T-helper 2 cell treated with Interferon-gamma antibody and Interleukin-4, amounts not matched to agents 5 μg/mL and 100 μg/mL, for 36 hours (primary cell): Measurements from ENCODE around the gene CFDP1.

Experiments used
- DNase-seq: peaks from one replicate; pipeline ENCODE4 v3.0.0; 2021; ENCODE audit warnings: low spot score
- H3K27ac Mint-ChIP-seq: one replicate; pipeline ENCODE4 v1.8.0; 2021; ENCODE audit warnings: mild to moderate bottlenecking, mixed read lengths
- H3K27me3 Mint-ChIP-seq: one replicate; pipeline ENCODE4 v1.8.0; 2021; ENCODE audit warnings: low read depth, mixed read lengths
- H3K36me3 Mint-ChIP-seq: one replicate; pipeline ENCODE4 v1.8.0; 2021; ENCODE audit warnings: low read depth, mixed read lengths
- H3K4me1 Mint-ChIP-seq: one replicate; pipeline ENCODE4 v1.8.0; 2021; ENCODE audit warnings: low read depth, mixed read lengths
- H3K4me3 Mint-ChIP-seq: one replicate; pipeline ENCODE4 v1.8.0; 2022; ENCODE audit warnings: mild to moderate bottlenecking, moderate library complexity, mixed read lengths
- H3K9me3 Mint-ChIP-seq: one replicate; pipeline ENCODE4 v1.8.0; 2021; ENCODE audit warnings: mixed read lengths

The CFDP1 gene

DNA sequence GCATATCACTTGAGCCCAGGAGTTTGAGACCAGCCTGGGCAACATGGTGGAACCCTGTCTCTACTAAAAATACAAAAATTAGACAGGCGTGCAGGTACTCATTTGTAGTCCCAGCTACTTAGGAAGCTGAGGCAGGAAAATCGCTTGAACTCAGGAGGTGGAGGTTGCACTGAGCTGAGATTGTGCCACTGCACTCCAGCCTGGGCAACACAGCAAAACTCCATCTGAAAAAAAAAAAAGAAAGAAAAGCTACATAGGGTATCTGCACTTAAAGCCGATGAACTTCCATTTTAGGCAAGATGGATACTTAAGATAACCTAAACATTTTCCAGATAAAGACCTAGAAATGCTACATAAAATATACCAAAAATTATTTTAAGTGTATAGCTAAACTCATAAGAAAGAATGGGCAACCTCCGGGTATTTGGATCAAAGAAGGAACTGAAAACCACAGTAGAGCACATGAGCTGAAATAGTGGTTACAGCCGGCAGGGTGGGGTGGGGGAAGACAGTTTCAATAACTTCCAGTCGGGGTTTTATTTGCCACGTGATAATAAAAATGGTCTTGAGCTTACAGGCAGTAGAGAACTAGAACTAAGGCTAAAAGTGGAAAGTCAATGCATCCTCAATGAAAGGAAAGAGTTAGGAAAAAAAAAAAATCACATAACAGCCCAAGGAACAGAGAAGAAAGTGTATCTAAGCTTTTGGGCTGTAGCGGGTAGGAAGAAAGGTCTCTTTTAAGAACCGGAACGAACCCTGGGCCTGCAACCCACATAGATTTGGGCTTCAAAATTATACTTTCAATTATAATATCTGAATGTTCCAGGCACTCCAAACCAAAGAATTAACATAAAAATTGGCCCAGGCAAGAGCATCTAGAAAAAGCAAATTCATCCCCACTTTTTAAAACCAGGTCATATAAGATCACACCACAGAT is 53.1 kb downstream of the CFDP1 start:
- Mint-ChIP-seq H3K36me3 (peaks cover 51% of the 10 kb centered on the region), H3K27me3 (peaks cover 55% of the 10 kb centered on the region), H3K9me3 (no peaks in the 10 kb centered on the region), H3K4me3 (peak overlapping the region; percentile 70), H3K4me1 (peaks cover 39% of the 10 kb centered on the region), H3K27ac (peak overlapping the region; percentile 9)
- peak; percentile 35 for DNase-seq

DNA sequence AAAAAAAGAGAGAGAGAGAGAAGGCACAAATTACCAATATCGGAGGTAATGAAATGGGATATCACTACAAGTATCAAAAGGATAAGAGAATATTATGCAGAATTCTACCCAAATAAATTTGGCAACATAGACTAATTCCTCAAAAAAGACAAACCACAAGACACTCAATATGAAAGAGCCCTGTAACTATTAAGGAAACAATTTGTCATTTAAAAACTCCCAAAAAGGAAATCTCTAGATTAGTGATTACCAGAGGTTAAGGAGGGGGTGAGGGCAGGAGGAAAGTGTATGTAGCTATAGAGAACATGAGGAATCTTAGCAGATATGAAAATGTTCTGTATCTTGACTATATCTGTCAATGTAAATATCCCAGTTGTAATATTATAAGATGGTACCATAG is 54.0 kb downstream of the CFDP1 start:
- Mint-ChIP-seq H3K4me1 (peaks cover 39% of the 10 kb centered on the region), H3K4me3 (peak overlapping the region; percentile 38), H3K9me3 (no peaks in the 10 kb centered on the region), H3K36me3 (peaks cover 53% of the 10 kb centered on the region), H3K27ac (no peak overlapping the region), H3K27me3 (peaks cover 56% of the 10 kb centered on the region)
- peak; percentile 18 for DNase-seq

DNA sequence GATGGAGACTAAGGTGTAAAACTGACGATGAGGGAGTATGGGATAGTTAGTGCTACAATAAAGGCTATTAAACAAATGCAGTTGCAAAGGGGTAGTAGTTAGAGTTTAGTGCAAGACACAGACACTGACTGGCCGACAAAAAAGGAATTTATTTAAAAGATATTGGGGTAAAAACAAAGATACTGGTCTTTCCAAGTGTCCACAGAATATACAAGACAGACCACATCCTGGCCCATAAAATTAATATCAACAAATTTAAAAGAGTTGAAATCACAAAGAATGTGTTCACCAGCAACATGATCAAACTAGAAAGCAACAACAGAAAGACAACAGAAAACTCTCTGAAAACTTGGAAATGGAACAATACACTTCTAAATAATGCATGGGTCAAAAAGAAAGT is 54.7 kb downstream of the CFDP1 start:
- peaks cover 39% of the 10 kb centered on the region for H3K4me1 Mint-ChIP-seq
- DNase-seq, result no peak
- peak overlapping the region; percentile 38 for H3K4me3 Mint-ChIP-seq
- H3K36me3 Mint-ChIP-seq, result peaks cover 53% of the 10 kb centered on the region
- no peak overlapping the region for H3K27ac Mint-ChIP-seq
- peaks cover 55% of the 10 kb centered on the region for H3K27me3 Mint-ChIP-seq
- no peaks in the 10 kb centered on the region for H3K9me3 Mint-ChIP-seq

DNA sequence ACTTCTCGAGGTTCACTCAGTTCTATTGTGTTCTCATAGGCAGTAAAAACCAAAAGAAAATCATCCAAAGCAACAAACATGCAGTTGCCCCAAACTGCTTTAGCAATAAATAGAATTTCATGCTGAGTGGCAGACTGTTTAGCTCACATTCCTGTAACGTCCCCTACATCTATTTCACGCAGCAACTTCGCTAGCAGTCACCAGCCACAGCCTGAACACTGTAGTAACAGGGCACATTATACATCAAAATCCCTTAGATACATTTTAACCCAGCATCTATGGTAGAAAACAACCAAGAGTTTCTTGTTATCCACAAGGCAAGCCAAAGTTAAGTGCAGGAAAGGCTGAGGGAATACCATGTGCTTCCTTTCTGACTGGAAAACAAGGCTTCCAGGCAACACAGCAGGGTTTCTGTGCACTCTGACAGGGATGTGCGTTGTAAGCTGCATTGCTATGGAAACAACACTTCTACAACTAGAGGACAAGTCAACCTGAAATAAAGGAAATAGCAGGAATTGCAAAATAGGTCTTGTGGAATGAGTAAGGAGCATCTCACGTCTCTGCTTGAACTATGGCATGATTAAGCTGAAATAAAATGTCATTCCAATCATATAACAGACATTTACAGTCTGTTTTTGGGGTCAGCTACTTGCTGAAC is 55.4 kb downstream of the CFDP1 start:
- peaks cover 39% of the 10 kb centered on the region for H3K4me1 Mint-ChIP-seq
- no peak for DNase-seq
- no peak overlapping the region for H3K4me3 Mint-ChIP-seq
- no peaks in the 10 kb centered on the region for H3K9me3 Mint-ChIP-seq
- H3K27ac Mint-ChIP-seq, result no peak overlapping the region
- H3K27me3 Mint-ChIP-seq, result peaks cover 54% of the 10 kb centered on the region
- peaks cover 50% of the 10 kb centered on the region for H3K36me3 Mint-ChIP-seq

DNA sequence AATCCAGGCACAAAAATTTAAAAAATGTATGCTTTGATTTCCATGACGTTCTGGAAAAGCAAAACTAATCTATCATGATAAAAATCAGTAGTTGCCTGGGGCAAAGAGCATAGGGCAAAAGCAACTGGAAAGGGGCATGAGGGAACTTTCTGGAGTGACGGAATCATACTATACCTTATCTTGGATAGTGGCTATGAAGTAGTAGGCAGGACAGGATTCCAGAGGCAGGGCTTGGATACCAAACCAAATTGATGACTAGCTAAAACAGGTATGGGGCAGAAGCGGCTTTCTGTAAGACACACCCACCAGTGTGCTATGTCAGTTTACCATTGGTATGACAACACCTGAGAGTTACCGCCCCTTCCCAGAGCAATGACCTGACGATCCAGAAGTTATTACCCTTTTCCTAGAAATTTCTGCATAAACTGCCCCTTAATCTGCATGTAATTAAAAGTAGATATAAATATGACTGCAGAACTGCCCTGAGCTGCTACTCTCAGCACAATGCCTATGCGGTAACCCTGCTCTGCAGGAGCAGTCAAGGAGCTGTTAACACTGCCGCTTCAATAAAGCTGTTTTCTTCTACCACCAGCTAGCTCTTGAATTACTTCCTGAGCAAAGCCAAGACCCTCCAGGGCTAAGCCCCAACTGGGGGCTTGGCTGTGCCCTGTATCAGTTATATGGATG is 56.7 kb downstream of the CFDP1 start:
- DNase-seq, result no peak
- Mint-ChIP-seq H3K4me3 (no peak overlapping the region), H3K4me1 (peaks cover 34% of the 10 kb centered on the region), H3K27me3 (peaks cover 51% of the 10 kb centered on the region), H3K9me3 (no peaks in the 10 kb centered on the region), H3K27ac (no peak overlapping the region), H3K36me3 (peaks cover 47% of the 10 kb centered on the region)

DNA sequence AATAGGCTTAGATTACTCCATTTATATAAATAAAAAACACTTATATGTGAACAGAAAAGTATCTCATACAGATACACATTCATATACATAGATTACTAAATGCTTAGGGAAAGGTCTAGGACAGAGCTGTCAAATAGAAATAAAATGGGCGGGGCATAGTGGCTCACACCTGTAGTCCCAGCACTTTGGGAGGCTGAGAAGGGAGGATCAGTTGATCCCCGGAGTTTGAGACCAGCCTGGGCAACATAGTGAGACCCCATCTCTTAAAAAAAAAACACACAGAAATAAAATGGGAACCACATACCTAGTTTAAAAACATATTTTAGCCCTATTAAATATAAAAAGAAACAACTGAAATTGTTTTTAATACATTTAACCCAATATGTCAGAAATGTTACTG is 58.9 kb downstream of the CFDP1 start:
- Mint-ChIP-seq H3K4me3 (no peak overlapping the region), H3K36me3 (peaks cover 37% of the 10 kb centered on the region), H3K27me3 (peaks cover 46% of the 10 kb centered on the region), H3K4me1 (peaks cover 15% of the 10 kb centered on the region), H3K9me3 (no peaks in the 10 kb centered on the region), H3K27ac (no peak overlapping the region)
- DNase-seq, result no peak

DNA sequence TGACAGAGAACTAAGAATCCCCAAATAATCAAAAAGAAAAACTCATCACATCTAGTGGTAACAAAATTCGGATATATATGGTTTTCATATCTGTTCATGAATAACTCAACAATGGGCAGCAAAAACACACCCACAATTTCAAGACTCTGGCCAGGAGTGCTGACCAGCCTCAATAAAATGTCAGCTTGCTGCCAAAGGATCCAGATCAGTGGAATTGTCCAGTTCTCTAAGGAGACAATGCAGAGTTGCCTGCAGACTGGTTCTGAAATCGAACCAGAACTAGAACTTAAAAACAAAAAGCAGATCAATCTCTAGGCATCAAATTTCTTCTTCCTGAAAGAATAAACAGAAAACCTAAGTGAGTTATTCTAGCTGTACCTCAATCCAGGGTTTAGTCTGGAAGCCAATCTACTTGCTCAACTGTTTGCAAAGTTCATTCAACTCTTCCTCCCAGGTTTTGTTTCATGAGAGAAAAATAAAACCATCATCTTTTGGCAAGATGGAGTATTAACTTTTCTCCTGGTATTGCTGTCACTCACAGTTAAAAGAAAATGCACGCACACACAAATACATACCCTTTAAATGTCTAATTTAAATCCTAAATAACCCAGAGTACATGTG is 61.0 kb downstream of the CFDP1 start:
- Mint-ChIP-seq H3K27ac (no peak overlapping the region), H3K9me3 (no peaks in the 10 kb centered on the region), H3K27me3 (peaks cover 28% of the 10 kb centered on the region), H3K36me3 (peaks cover 18% of the 10 kb centered on the region), H3K4me3 (no peak overlapping the region), H3K4me1 (peaks cover 1% of the 10 kb centered on the region)
- DNase-seq, result no peak

DNA sequence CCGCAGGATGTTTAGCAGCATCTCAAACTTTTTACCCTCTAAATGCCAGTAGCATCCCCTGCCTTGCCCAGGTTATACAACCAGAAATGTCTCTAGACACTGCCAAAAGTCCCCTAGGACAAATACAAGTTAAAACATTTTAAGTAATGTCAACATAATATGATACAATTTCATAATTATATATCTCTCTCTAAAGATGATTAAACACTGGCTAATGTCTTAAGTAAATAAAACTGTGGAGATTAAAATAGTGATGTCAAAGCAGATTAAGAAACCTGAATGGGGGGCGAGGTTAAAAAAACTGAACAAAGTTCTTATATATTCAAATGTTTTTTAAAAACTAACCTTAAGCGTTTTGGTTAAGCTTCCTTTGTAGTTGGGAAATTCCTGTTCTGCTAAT is 62.1 kb downstream of the CFDP1 start:
- H3K27me3 Mint-ChIP-seq, result peaks cover 17% of the 10 kb centered on the region
- H3K4me3 Mint-ChIP-seq, result no peak overlapping the region
- peaks cover 14% of the 10 kb centered on the region for H3K36me3 Mint-ChIP-seq
- H3K4me1 Mint-ChIP-seq, result no peaks in the 10 kb centered on the region
- no peak for DNase-seq
- H3K27ac Mint-ChIP-seq, result no peak overlapping the region
- no peaks in the 10 kb centered on the region for H3K9me3 Mint-ChIP-seq

DNA sequence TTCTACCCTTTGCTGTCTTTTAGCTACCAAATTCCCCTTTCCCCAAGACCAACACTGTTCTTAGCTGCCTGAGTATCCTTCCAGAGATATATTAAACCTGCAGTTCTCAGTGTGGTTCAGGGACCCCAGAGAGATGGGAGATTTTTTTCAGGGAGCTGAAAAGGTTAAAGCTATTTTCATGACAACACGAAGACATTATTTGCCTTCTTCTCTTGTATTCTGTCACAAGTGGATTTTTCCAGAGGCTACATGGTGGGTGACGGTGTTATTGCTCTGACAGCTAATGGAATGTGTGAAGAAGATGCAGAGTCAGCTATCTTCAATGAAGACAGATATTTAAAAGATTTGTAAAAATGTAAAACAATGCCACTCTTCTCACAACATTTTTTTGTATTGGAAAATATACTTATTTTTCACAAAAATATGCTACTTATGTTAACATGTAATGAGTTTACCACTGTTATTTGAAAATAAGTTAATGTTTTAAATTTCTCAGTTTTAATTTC is 69.0 kb downstream of the CFDP1 start:
- H3K27ac Mint-ChIP-seq, result no peak overlapping the region
- H3K4me1 Mint-ChIP-seq, result no peaks in the 10 kb centered on the region
- H3K9me3 Mint-ChIP-seq, result no peaks in the 10 kb centered on the region
- H3K36me3 Mint-ChIP-seq, result peaks cover 8% of the 10 kb centered on the region
- no peaks in the 10 kb centered on the region for H3K27me3 Mint-ChIP-seq
- no peak overlapping the region for H3K4me3 Mint-ChIP-seq
- no peak for DNase-seq

DNA sequence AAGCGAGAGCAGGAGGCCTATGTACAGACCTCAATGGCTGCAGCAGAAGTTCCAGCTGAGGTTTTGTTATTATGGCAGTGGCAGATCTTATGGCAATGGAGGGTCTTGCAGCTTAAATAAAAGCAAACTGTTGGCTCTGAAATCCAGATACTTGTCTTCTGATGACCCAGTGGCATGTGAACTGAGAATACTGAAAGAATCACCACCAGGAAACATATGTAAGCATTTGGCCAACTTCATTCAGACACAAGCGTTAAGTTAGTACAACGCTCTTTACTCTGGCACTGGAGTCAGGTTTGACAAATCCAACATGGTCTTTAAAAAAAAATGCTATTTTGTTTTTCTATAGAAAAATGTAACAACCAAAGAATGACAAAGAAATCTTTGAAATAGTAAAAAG is 70.5 kb downstream of the CFDP1 start:
- no peaks in the 10 kb centered on the region for H3K27me3 Mint-ChIP-seq
- no peaks in the 10 kb centered on the region for H3K9me3 Mint-ChIP-seq
- no peaks in the 10 kb centered on the region for H3K4me1 Mint-ChIP-seq
- H3K36me3 Mint-ChIP-seq, result peaks cover 8% of the 10 kb centered on the region
- H3K27ac Mint-ChIP-seq, result no peak overlapping the region
- no peak overlapping the region for H3K4me3 Mint-ChIP-seq
- no peak for DNase-seq

DNA sequence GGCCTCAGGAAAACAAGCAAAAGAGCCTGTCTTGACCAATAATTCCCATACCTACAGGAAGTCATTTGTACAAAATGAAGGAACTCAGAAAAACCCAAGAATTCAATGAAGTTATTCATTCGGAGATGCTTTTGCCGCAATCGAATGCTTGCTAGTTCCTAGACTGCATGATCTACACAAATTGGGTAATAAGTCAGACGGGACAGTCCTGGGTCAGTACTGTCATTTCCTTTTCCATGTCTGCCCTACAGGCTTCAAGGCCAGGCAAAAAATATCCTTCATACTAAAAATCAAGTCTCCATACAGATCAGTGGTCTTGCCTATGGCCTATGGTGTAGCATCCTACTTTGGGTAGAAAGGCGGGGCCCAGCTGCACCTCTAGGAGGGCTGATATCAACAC is 71.4 kb downstream of the CFDP1 start:
- H3K36me3 Mint-ChIP-seq, result peaks cover 8% of the 10 kb centered on the region
- DNase-seq, result no peak
- H3K27me3 Mint-ChIP-seq, result no peaks in the 10 kb centered on the region
- no peak overlapping the region for H3K27ac Mint-ChIP-seq
- H3K4me1 Mint-ChIP-seq, result no peaks in the 10 kb centered on the region
- no peak overlapping the region for H3K4me3 Mint-ChIP-seq
- H3K9me3 Mint-ChIP-seq, result no peaks in the 10 kb centered on the region

DNA sequence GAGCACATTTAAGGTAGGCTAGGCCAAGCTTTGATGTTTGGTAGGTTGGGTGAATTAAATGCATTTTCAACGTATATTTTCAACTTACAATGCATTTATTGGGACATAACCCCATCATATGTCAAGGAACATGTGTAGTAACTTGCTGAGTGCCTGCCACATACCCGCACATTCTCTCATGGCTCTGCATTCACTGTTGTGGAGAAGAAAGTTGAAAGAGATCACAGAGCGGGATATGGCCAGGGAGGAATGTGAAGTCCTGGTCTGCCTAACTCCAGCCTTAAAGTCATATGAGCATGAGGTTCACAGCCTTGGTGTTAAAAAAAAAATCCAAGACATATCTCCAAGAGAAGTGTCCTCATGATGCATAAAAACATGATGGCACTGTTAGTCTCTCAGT is 79.1 kb downstream of the CFDP1 start:
- no peak for DNase-seq
- Mint-ChIP-seq H3K27me3 (no peaks in the 10 kb centered on the region), H3K36me3 (peaks cover 2% of the 10 kb centered on the region), H3K9me3 (no peaks in the 10 kb centered on the region), H3K4me1 (no peaks in the 10 kb centered on the region), H3K4me3 (no peak overlapping the region), H3K27ac (no peak overlapping the region)

DNA sequence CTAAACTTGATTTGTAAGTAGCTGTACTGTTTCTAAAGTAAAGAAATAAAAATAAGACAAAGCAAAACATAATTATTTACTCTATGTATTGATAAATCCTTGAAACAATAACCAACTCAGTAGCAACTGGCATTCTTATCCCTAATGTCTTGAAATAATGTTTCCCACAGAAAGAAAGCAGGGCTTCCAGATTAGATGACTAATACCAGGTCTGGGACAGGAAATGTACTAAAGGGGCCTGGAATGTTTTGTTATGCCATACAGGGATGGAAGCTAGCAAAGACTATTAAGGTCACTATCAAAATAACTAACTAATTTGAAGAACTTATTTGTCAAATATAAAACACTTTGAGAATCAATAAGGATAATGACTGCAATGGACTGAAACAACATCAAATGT is 82.1 kb downstream of the CFDP1 start:
- Mint-ChIP-seq H3K27ac (no peak overlapping the region), H3K4me1 (no peaks in the 10 kb centered on the region), H3K4me3 (no peak overlapping the region), H3K9me3 (no peaks in the 10 kb centered on the region), H3K27me3 (no peaks in the 10 kb centered on the region), H3K36me3 (peaks cover 2% of the 10 kb centered on the region)
- no peak for DNase-seq
